ENCODE measurements around the gene SMG6.

The SMG6 gene

GRCh38 chr17:2181206-2181896 lies 122.2 kb downstream of the SMG6 start:
- H2AFZ ChIP-seq (ENCODE audit: low read depth, low read length), result no peak overlapping the region

GRCh38 chr17:2180768-2181167 lies 122.8 kb downstream of the SMG6 start:
- Histone ChIP-seq H3K9ac (ENCODE audit: low read length) (no peak overlapping the region), H3K4me3 (ENCODE audit: low read length) (no peak overlapping the region), H3K27ac (ENCODE audit: low read length) (no peak overlapping the region), H3K27me3 (ENCODE audit: low read depth, low read length) (no peaks in the 10 kb centered on the region), H3K4me1 (ENCODE audit: low read length) (no peaks in the 10 kb centered on the region), H2AFZ (ENCODE audit: low read depth, low read length) (no peak overlapping the region), H3K36me3 (replicated peaks; ENCODE audit: low read depth, low read length) (no peaks in the 10 kb centered on the region), H3K4me2 (ENCODE audit: low read length) (no peak overlapping the region), H4K20me1 (ENCODE audit: insufficient read depth, low read length) (no peaks in the 10 kb centered on the region), H3K79me2 (ENCODE audit: low read length) (no peaks in the 10 kb centered on the region), H3K9me3 (ENCODE audit: insufficient read depth, low read length) (no peaks in the 10 kb centered on the region)
- TF ChIP-seq EZH2phosphoT487 (IDR thresholded peaks at IDR 0.05; ENCODE audit: low read depth) (no peak), CTCF (IDR thresholded peaks at IDR 0.05; ENCODE audit: low read depth, low read length) (no peak)

More at GRCh38 chr17:2181206-2181896, 122.2 kb downstream of the SMG6 start:
- H3K79me2 ChIP-seq (ENCODE audit: low read length), result no peaks in the 10 kb centered on the region
- H3K27ac ChIP-seq (ENCODE audit: low read length), result no peak overlapping the region
- H3K4me3 ChIP-seq (ENCODE audit: low read length), result no peak overlapping the region
- H3K4me1 ChIP-seq (ENCODE audit: low read length), result no peaks in the 10 kb centered on the region
- no peaks in the 10 kb centered on the region for H3K36me3 ChIP-seq (replicated peaks; ENCODE audit: low read depth, low read length)
- TF ChIP-seq EZH2phosphoT487 (IDR thresholded peaks at IDR 0.05; ENCODE audit: low read depth) (no peak), CTCF (IDR thresholded peaks at IDR 0.05; ENCODE audit: low read depth, low read length) (no peak)
- H3K27me3 ChIP-seq (ENCODE audit: low read depth, low read length), result no peaks in the 10 kb centered on the region
- H3K9me3 ChIP-seq (ENCODE audit: insufficient read depth, low read length), result no peaks in the 10 kb centered on the region
- no peaks in the 10 kb centered on the region for H4K20me1 ChIP-seq (ENCODE audit: insufficient read depth, low read length)
- H3K9ac ChIP-seq (ENCODE audit: low read length), result no peak overlapping the region
- H3K4me2 ChIP-seq (ENCODE audit: low read length), result no peak overlapping the region

- Histone ChIP-seq H3K9me3 (ENCODE audit: insufficient read depth, low read length) (no peaks in the 10 kb centered on the region), H3K4me2 (ENCODE audit: low read length) (no peak overlapping the region), H2AFZ (ENCODE audit: low read depth, low read length) (no peak overlapping the region), H3K9ac (ENCODE audit: low read length) (no peak overlapping the region), H3K4me3 (ENCODE audit: low read length) (no peak overlapping the region), H3K4me1 (ENCODE audit: low read length) (no peaks in the 10 kb centered on the region), H4K20me1 (ENCODE audit: insufficient read depth, low read length) (no peaks in the 10 kb centered on the region), H3K27ac (ENCODE audit: low read length) (no peak overlapping the region), H3K79me2 (ENCODE audit: low read length) (no peaks in the 10 kb centered on the region), H3K36me3 (replicated peaks; ENCODE audit: low read depth, low read length) (no peaks in the 10 kb centered on the region), H3K27me3 (ENCODE audit: low read depth, low read length) (no peaks in the 10 kb centered on the region)
- no peak for TF ChIP-seq EZH2phosphoT487 (IDR thresholded peaks at IDR 0.05; ENCODE audit: low read depth)
- no peak for TF ChIP-seq CTCF (IDR thresholded peaks at IDR 0.05; ENCODE audit: low read depth, low read length)
Measured at GRCh38 chr17:2179615-2180295, 123.8 kb downstream of the SMG6 start.

- Histone ChIP-seq H3K4me2 (ENCODE audit: low read length) (no peak overlapping the region), H3K27me3 (ENCODE audit: low read depth, low read length) (no peaks in the 10 kb centered on the region), H4K20me1 (ENCODE audit: insufficient read depth, low read length) (no peaks in the 10 kb centered on the region), H3K4me1 (ENCODE audit: low read length) (no peaks in the 10 kb centered on the region), H3K79me2 (ENCODE audit: low read length) (no peaks in the 10 kb centered on the region), H3K36me3 (replicated peaks; ENCODE audit: low read depth, low read length) (no peaks in the 10 kb centered on the region), H3K9ac (ENCODE audit: low read length) (no peak overlapping the region), H3K4me3 (ENCODE audit: low read length) (no peak overlapping the region), H3K9me3 (ENCODE audit: insufficient read depth, low read length) (no peaks in the 10 kb centered on the region), H2AFZ (ENCODE audit: low read depth, low read length) (no peak overlapping the region), H3K27ac (ENCODE audit: low read length) (no peak overlapping the region)
- no peak for TF ChIP-seq CTCF (IDR thresholded peaks at IDR 0.05; ENCODE audit: low read depth, low read length)
- no peak for TF ChIP-seq EZH2phosphoT487 (IDR thresholded peaks at IDR 0.05; ENCODE audit: low read depth)
Measured at GRCh38 chr17:2178798-2179501, 124.6 kb downstream of the SMG6 start.
